Calu3 (cell line): Measurements from ENCODE around the gene APPL1. TPM values are rescaled to one million over a fixed set of nuclear protein-coding genes. Genes with fewer than 3 reads are reported as not detected.

Experiments used
- BruUV-seq: library from RNA; stranded (reverse); fragments of 400-500 nt; replicated peaks from 2 replicates; lab custom pipeline; 2021; lab: Mats Ljungman, UMichigan
- CTCF ChIA-PET: fragments of 300-600 bp; sonication (Branson Sonifier 250); formaldehyde crosslinking; loops from one replicate; lab custom pipeline; 2022; ENCODE audit warnings: antibody characterized with exemption; lab: Charles Lee
- DNase-seq: peaks from one replicate; pipeline ENCODE4 v3.0.0; 2022
- H3K27ac Mint-ChIP-seq: one replicate; pipeline ENCODE4 v1.8.0; 2022; ENCODE audit warnings: mixed read lengths; ENCODE audit not compliant: unreplicated experiment
- H3K27me3 Mint-ChIP-seq: one replicate; pipeline ENCODE4 v1.8.0; 2022; ENCODE audit warnings: mixed read lengths; ENCODE audit not compliant: unreplicated experiment
- H3K36me3 Mint-ChIP-seq: one replicate; pipeline ENCODE4 v1.8.0; 2022; ENCODE audit warnings: mild to moderate bottlenecking, moderate library complexity, mixed read lengths; ENCODE audit not compliant: insufficient read depth, unreplicated experiment
- H3K4me1 Mint-ChIP-seq: one replicate; pipeline ENCODE4 v1.8.0; 2022; ENCODE audit warnings: mild to moderate bottlenecking, low read depth, mixed read lengths; ENCODE audit not compliant: unreplicated experiment
- H3K4me3 Mint-ChIP-seq: one replicate; pipeline ENCODE4 v1.8.0; 2022; ENCODE audit warnings: mild to moderate bottlenecking, low read depth, moderate library complexity, mixed read lengths; ENCODE audit not compliant: unreplicated experiment
- H3K9me3 Mint-ChIP-seq: one replicate; pipeline ENCODE4 v1.8.0; 2022; ENCODE audit warnings: low read depth, mixed read lengths; ENCODE audit not compliant: unreplicated experiment
- CTCF ChIP-seq: fragments of 200-600 bp; IDR thresholded peaks from one replicate; pipeline ENCODE4 v1.8.0; 2022; ENCODE audit warnings: antibody characterized with exemption; ENCODE audit not compliant: unreplicated experiment
- intact Hi-C: fragments of 100-400 bp; cut with micrococcal nuclease; formaldehyde crosslinking; loops from one replicate; pipeline ENCODE4 v1.10.0; 2022; ENCODE audit not compliant: unreplicated experiment
- total RNA-seq: library from RNA; stranded (reverse); gene quantifications from 2 replicates; pipeline ENCODE4 v1.2.3, GENCODE V29; 2022

APPL1 gene
- total RNA-seq, 1 experiment from 2014 or later: 31.9 TPM

GRCh38 chr3:57224856-57225255, 2.7 kb upstream of the APPL1 start:
- Mint-ChIP-seq H3K36me3 (peaks cover 24% of the 10 kb centered on the region), H3K27ac (no peak overlapping the region), H3K4me1 (peaks cover 9% of the 10 kb centered on the region), H3K9me3 (no peaks in the 10 kb centered on the region), H3K27me3 (no peaks in the 10 kb centered on the region), H3K4me3 (no peak overlapping the region)
- intact Hi-C loops: loop anchor here (5.0 kb wide), 2 partner anchors 48 to 243 kb away; no protein-coding TSS in a partner anchor
- BruUV-seq: no TSS peak
- DNase-seq: no peak
- TF ChIP-seq CTCF: no peak
- CTCF ChIA-PET: no interaction called here

- DNase-seq: no peak
- no TSS peak for BruUV-seq
- Mint-ChIP-seq H3K36me3 (peaks cover 24% of the 10 kb centered on the region), H3K4me3 (peak overlapping the region; percentile 77), H3K27ac (no peak overlapping the region), H3K9me3 (no peaks in the 10 kb centered on the region), H3K27me3 (no peaks in the 10 kb centered on the region), H3K4me1 (peaks cover 9% of the 10 kb centered on the region)
- TF ChIP-seq CTCF: no peak
- CTCF ChIA-PET: interaction anchor here (0.7 kb wide), 1 partner anchor 309 kb away, joined by 4 read pairs; no protein-coding TSS in a partner anchor
- intact Hi-C loops: no loop called here
These were observed 1.4 kb upstream of the APPL1 start for GRCh38 chr3:57226176-57226575.

GRCh38 chr3:57227930-57228751, 612 bp downstream of the APPL1 start:
- no peak overlapping the region for H3K27ac Mint-ChIP-seq
- H3K4me3 Mint-ChIP-seq: peak overlapping the region; percentile 77
- H3K9me3 Mint-ChIP-seq: no peaks in the 10 kb centered on the region
- CTCF ChIA-PET: interaction anchor here (0.6 to 1.4 kb wide), 2 partner anchors 9 to 372 kb away, joined by 4 to 7 read pairs; no protein-coding TSS in a partner anchor
- H3K36me3 Mint-ChIP-seq: peaks cover 24% of the 10 kb centered on the region
- BruUV-seq: no TSS peak
- peaks cover 9% of the 10 kb centered on the region for H3K4me1 Mint-ChIP-seq
- TF ChIP-seq CTCF: no peak
- intact Hi-C loops: no loop called here
- peak; percentile 33 for DNase-seq
- no peaks in the 10 kb centered on the region for H3K27me3 Mint-ChIP-seq

GRCh38 chr3:57230006-57230405, 2.5 kb downstream of the APPL1 start:
- BruUV-seq: no TSS peak
- CTCF ChIA-PET: no interaction called here
- intact Hi-C loops: no loop called here
- no peak overlapping the region for H3K4me3 Mint-ChIP-seq
- H3K36me3 Mint-ChIP-seq: peaks cover 24% of the 10 kb centered on the region
- no peaks in the 10 kb centered on the region for H3K9me3 Mint-ChIP-seq
- no peak for DNase-seq
- no peaks in the 10 kb centered on the region for H3K27me3 Mint-ChIP-seq
- H3K27ac Mint-ChIP-seq: no peak overlapping the region
- H3K4me1 Mint-ChIP-seq: peaks cover 9% of the 10 kb centered on the region
- no peak for TF ChIP-seq CTCF
